HG03175 (cell line): ENCODE data around the gene SKAP1.

Experiments used
- ATAC-seq: cut with Tn5 transposase; IDR thresholded peaks from one replicate; pipeline ENCODE4 v1.9.1; 2021; ENCODE audit warnings: mild to moderate bottlenecking, moderate library complexity; ENCODE audit not compliant: unreplicated experiment

SKAP1 gene

DNA sequence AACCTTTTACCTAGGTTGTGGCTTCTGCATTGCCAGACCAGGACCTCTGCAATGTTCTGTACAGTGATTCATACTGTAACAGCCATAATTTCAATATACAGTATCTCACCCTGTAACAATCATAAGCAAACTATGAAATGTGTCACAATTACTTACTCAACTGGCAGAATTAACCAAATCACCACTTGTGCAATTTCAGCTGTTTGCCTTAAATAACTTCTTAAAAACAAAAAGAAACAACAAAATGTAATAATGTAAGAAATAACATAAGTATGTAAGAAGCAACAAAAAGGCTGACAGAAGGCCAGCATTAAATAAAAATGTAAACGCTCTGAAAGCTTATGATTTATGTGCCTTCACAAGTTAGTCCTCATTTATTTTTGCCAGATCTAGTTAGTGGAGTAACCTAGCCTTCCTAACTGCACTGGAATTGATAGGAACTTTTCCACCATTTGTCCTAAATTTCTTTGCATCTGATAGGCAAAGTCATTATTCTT, 96.9 kb downstream of the SKAP1 start:
- no peak for ATAC-seq

- ATAC-seq, result no peak
Observed at GRCh38 chr17:48330887-48331286, 99.1 kb downstream of the SKAP1 start.

DNA sequence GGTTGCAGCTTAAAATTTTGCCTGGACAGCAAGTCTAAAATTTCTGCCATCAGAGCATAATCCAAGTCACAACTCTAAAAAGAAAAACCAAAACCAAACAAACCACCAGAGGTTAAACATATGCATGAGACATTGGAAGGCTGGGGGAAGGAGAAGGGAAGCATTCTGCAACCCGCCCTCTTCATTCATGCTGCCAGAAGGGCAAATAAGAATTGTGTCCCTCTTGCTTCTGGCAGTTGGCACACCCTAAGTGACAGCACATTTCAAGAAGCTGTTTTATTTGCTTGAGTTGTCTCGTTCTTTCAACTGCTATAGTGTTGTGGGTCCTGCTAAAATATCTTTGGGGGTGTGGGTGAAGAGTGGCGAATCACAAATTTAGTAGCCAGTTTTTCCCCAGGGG, 99.6 kb downstream of the SKAP1 start:
- no peak for ATAC-seq

GRCh38 chr17:48328457-48328856, 101.6 kb downstream of the SKAP1 start:
- ATAC-seq, result no peak

DNA sequence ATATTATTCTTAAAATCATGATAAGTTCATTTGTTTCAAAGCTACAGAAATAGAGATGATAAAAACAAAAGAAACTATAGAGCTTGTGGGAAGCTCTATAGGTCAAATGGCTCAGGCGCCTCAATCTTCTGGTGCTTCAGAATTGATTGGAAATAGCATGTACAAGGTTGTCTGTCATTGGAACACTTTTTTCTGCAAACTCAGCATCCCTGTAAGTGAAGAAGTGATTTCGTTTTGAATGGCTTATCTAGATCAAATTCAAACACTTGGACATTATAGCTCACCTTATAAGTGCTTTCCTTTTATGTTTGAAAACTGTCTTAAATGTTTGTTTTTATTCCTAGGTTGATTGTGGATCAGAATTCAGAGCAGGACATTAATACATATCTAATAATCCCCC, 103.7 kb downstream of the SKAP1 start:
- ATAC-seq, result no peak

GRCh38 chr17:48322060-48322459, 108.0 kb downstream of the SKAP1 start:
- ATAC-seq, result no peak

GRCh38 chr17:48317732-48318131, 112.3 kb downstream of the SKAP1 start:
- ATAC-seq, result no peak

DNA sequence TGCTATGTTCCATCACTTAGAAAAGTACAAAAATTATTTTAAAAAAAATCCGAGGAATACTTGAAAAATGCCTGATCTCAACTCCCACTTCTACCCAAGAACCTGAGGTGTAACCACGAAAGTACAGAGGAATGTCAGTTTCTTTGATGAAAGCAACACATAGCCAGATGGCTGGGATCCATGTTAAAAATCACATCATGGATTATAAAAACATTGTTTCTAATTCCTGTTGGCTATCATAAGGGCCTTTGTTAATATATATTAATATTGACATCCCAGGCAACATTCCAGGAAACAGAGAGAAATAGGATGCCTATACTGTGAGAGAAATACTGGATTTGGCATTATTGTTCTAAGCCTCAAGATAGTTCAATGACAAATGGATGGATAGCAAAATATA, 115.3 kb downstream of the SKAP1 start:
- ATAC-seq, result no peak

DNA sequence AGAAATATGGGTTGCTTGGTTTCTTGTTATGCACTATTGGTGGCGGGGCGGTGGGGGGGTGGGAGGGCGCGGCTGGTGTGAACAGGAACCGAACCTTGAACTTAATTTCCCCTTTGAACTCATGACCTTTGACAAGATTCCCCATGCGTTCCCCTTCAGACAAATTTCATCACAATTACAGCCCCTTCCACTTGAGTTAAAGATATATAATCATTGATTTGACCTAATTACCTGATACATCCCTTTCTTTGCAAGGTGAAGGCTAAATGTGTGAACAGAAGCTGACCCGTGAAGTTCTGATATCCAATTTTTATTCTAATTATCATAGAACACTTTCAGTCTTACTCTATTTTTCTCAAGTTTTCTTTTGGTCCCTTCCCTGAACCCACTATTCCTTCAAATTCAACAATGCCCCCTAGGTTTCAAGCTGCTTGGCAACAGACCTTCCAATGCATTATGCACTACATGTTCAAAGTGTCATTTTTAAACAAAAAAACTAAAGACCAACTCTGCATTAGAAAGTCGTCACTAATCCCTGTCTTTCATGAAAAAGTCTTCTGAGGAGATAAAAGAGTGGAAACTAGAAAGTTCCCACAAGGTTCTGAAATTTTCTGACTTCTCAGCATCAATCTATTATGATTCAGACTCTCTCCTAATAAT, 116.8 kb downstream of the SKAP1 start:
- no peak for ATAC-seq

DNA sequence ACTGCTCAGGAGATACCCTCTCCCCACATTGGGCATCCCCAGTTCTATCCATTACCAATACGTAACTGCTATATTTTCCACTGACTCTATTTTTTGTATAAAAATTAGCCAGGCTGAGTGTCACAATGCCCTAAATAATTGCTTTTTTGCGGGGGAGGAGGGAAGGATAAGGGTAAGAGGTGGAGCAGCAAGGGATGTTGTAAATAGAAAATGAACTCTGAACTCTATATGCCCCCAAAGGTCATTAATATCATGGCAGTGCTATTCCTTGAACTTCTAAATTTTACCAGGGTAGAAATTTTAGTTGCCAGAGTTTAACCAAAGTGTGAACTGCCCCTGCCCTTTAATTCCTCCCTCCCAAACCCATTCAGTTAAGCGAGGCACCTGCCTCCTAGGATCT, 118.7 kb downstream of the SKAP1 start:
- no peak for ATAC-seq

DNA sequence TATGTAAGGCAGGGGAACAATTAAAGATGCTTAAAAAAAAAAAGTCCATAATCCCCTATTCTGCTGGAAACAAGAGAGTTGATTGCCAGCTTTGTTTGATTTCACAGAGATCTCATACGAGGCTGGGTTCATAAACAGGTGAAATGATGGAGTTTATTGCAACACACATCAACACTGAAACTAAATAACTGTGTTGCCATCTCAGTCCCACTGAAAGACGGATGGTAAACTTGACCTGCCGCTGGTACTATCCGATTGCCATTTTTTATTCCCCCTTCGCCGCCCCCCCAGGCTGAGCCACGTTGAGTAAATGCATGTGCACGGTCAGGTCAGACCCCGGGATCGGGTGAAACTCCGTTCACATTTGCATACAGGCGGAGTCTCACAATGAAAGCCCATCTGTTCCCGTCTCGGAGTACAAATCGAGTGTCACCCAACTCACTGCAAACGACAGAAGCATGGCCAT, 119.2 kb downstream of the SKAP1 start:
- ATAC-seq, result no peak

DNA sequence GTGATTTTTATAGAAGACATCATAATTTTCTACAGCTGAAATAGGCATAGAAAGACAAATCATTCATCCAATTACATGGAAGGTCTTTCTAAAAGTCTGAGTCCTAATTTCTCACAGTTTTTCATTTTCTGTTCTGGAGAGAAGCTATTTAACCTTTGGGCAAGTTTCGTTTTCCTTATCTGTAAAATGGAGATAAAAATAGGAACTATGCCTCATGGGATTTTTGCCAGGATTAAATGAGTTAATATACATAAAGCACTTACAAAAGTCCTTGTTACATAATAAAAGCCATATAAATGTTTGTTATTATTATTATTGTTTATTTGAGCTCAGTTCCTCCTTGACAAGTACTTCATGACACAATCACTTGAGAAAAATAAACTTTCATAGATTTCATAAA, 121.4 kb downstream of the SKAP1 start:
- ATAC-seq, result no peak

DNA sequence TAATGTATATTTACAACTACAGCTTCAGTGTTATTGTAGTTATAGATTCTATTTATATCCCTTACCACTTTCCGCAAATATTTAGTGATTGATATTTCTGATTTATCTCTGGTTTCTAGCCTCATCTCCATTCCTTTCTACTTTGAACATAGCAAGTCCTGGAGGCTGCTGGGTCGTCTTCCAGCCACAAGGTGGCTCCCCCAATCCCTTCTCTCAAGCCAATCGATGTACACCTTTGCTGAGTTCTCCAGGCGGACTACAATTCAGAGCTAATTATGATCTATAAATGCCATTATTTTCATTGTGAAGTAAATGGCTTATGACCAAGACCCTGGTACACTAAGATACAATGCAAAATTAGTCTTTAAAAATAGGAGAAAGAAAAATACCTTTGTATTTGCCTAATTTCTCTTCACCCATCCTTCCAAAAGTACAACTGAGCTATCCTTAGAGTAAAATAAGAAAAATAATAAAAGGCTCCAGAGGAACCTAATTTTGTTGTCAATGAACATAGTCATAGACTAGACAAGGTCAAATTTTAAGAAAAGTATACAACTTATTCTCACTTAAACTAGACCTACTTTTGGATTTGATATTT, 122.1 kb downstream of the SKAP1 start:
- no peak for ATAC-seq

DNA sequence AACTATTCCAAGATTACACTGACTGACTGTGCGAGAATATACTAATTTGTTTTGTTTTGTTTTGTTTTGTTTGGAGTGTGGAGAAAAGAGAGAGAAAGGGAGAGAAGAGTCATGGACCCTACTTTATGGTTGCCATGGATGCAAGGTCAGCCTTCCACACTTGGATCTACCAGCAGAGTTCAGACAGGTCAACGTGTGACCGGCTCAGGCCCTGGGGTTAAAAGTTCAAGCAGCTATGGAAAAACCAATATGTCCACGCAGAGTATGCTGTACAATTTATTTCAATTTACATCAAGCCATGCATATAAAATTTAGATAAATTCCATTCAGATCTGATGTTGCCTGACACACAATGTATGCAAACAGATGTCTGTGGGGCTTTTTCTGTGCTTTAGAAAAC, 122.8 kb downstream of the SKAP1 start:
- no peak for ATAC-seq

DNA sequence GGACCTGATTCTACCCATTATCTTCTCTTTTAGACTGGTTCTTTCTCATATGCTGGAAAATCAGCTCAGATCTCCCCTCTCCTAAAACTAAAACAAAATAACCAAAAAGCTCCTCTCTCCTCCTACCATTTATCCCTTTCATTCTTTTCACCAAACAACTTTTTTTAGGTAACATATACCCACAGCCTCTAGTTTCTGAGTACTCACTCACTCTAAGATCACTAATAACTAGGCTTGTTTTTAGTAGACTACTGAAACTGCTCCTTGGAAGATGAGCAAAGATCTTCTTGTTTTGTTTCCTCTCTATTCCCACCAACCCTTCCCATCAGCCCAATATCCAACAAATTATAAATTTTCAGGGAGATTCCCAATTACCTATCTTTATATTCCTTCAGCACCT, 129.0 kb downstream of the SKAP1 start:
- ATAC-seq, result no peak

GRCh38 chr17:48299760-48300159, 130.3 kb downstream of the SKAP1 start:
- ATAC-seq, result no peak

DNA sequence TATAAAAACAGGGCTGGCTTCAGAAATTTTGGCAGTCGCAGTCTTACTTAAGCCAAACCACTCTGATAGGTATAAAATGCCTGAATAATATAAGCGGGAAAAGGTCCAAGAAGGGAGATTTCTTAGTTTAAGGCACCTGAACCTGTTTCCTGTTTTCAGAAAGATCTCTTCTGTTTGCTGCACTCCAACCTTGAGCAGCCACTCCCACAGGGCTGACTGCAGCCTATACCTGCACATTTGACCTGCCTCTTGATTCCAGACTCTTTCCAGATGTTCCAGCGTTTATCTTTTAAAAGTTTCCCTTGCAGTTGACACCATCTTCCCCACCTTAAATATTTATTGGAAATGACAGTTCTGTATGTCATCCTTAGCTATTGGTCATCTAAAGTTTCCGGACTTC, 132.2 kb downstream of the SKAP1 start:
- no peak for ATAC-seq

DNA sequence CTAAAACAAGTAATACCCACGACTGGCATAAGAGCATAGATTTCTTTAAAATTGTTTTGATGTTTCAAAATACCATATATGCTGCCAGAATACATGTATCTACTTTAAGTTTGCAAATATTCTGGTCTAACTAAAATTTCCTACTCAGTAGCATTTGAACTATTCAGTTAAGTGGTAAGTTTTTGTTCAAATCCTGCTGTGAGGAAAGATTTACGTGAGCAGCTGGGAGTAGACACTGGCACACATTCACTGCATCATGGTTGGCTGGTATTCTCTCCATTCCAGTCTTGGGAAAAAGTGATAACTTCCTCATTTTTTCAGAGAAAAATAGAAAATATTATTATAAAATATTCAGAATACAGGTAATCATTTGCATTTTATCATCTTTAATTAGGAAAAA, 133.6 kb downstream of the SKAP1 start:
- ATAC-seq, result no peak

- no peak for ATAC-seq
Observed at GRCh38 chr17:48295362-48296288, 134.4 kb downstream of the SKAP1 start.

- ATAC-seq, result no peak
Observed at GRCh38 chr17:48294806-48295361, 135.1 kb downstream of the SKAP1 start.

DNA sequence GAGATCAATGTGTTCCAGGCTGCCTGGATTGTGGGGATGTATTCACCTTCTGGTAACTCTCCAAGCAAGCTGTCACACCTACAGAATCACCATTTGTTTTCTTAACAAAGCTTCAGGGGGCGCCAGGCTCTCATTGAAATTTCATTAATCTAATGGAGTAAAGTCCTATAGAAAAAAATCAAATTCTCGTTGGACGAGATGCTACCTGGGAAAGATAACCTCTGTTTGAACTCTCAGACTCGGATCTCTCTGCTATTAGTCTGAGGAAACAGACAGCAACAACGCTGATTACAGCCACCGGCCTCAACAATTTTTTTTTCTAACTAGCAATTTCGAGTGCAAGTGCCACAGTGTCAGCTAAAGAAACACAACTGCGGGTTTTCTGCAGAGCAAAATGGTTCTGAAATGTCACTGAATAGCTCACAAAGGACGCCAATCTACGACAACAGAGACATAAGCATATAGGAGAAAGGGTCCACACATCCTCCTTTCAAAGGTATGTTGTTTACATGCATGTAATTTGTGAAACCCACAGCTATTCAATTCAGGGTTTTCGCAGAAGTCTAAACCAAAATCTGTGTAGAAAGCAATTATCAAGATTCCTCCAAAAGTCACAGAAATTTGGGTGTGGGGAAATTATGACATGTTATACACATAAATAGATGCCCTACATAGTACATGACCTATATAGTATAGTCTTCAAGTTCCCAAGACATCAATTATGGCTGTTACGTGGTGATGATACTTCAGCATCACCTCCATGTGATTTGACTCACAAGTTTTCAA, 135.8 kb downstream of the SKAP1 start:
- no peak for ATAC-seq
